ENCODE measurements around the gene ASIC1.

GRCh38 chr12:50087995-50088394 is 30.6 kb downstream of the ASIC1 start:
- TF ChIP-seq CTCF (IDR thresholded peaks at IDR 0.05) (no peak), POLR2A (IDR thresholded peaks at IDR 0.05) (no peak)
